T-helper 2 cell treated with Interferon-gamma antibody and Interleukin-4, amounts not matched to agents 5 μg/mL and 100 μg/mL, for 36 hours (primary cell): ENCODE results near the gene RFX2.

Experiments used
- DNase-seq: peaks from one replicate; pipeline ENCODE4 v3.0.0; 2021; ENCODE audit warnings: low spot score
- H3K27ac Mint-ChIP-seq: one replicate; pipeline ENCODE4 v1.8.0; 2021; ENCODE audit warnings: mild to moderate bottlenecking, mixed read lengths
- H3K27me3 Mint-ChIP-seq: one replicate; pipeline ENCODE4 v1.8.0; 2021; ENCODE audit warnings: low read depth, mixed read lengths
- H3K36me3 Mint-ChIP-seq: one replicate; pipeline ENCODE4 v1.8.0; 2021; ENCODE audit warnings: low read depth, mixed read lengths
- H3K4me1 Mint-ChIP-seq: one replicate; pipeline ENCODE4 v1.8.0; 2021; ENCODE audit warnings: low read depth, mixed read lengths
- H3K4me3 Mint-ChIP-seq: one replicate; pipeline ENCODE4 v1.8.0; 2022; ENCODE audit warnings: mild to moderate bottlenecking, moderate library complexity, mixed read lengths
- H3K9me3 Mint-ChIP-seq: one replicate; pipeline ENCODE4 v1.8.0; 2021; ENCODE audit warnings: mixed read lengths

The RFX2 gene

DNA sequence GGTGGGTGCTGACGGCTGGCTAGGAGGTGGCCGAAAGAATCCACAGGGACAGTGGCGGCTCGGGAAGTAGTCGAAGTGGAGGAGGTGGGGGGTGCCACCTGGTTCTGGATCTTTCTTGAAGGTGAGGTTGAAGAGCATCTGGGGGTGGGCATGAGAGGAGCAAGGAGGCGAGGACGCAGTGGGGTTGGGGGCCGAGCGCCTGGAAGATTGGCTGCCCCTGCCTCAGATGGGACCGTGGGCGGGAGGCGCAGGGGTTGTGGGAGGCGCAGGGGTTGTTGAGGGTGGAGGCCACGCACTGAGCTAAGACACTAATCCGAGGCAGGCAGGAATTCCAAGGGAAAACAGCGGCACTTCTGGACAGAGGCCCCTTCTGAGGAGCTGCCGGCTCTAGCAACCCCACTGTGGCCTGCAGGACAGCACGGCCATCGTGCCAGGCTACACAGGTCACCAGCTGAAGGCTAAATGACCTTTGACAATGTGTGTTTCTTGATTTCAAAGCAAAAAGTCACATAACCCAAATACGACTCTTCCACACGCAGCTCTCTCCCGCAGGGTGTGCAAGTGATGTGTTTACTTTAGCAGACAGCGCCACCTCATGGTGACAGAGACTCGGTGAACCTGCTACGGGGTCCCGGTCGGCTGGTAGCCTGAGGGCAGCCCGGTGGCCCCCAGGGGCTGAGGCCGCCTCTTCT is 88.3 kb downstream of the RFX2 start:
- Mint-ChIP-seq H3K27ac (no peak overlapping the region), H3K27me3 (no peaks in the 10 kb centered on the region), H3K36me3 (no peaks in the 10 kb centered on the region), H3K9me3 (no peaks in the 10 kb centered on the region), H3K4me3 (no peak overlapping the region), H3K4me1 (peaks cover 2% of the 10 kb centered on the region)
- DNase-seq, result peak; percentile 64

GRCh38 chr19:6020972-6021805 is 89.1 kb downstream of the RFX2 start:
- H3K36me3 Mint-ChIP-seq, result no peaks in the 10 kb centered on the region
- H3K4me3 Mint-ChIP-seq, result no peak overlapping the region
- DNase-seq, result no peak
- peaks cover 2% of the 10 kb centered on the region for H3K4me1 Mint-ChIP-seq
- H3K27ac Mint-ChIP-seq, result no peak overlapping the region
- no peaks in the 10 kb centered on the region for H3K9me3 Mint-ChIP-seq
- no peaks in the 10 kb centered on the region for H3K27me3 Mint-ChIP-seq

GRCh38 chr19:6020166-6020882 is 90.0 kb downstream of the RFX2 start:
- Mint-ChIP-seq H3K36me3 (no peaks in the 10 kb centered on the region), H3K4me1 (peaks cover 2% of the 10 kb centered on the region), H3K9me3 (no peaks in the 10 kb centered on the region), H3K4me3 (no peak overlapping the region), H3K27ac (no peak overlapping the region), H3K27me3 (no peaks in the 10 kb centered on the region)
- no peak for DNase-seq

DNA sequence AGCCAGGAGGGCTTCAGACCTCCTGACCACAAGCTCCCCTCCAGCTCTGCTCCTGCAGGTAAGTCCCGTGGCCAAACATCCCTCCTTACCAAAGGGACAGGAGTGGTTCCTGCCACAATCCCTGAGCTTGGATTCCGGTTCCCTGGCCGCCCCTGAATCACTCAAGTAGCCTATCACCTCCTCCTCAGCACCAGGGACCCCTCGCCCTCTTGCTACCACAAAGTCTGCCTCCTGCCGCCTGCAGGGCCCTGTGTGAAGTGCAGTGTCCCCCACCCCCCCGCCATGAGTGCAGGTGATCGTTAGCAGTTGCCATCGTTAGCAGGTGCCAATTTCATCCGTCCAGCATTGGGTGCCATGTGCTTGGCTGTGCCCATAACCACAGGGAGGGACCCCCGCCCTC is 91.5 kb downstream of the RFX2 start:
- Mint-ChIP-seq H3K4me1 (peaks cover 2% of the 10 kb centered on the region), H3K36me3 (no peaks in the 10 kb centered on the region), H3K4me3 (no peak overlapping the region), H3K9me3 (no peaks in the 10 kb centered on the region), H3K27me3 (no peaks in the 10 kb centered on the region), H3K27ac (no peak overlapping the region)
- no peak for DNase-seq

DNA sequence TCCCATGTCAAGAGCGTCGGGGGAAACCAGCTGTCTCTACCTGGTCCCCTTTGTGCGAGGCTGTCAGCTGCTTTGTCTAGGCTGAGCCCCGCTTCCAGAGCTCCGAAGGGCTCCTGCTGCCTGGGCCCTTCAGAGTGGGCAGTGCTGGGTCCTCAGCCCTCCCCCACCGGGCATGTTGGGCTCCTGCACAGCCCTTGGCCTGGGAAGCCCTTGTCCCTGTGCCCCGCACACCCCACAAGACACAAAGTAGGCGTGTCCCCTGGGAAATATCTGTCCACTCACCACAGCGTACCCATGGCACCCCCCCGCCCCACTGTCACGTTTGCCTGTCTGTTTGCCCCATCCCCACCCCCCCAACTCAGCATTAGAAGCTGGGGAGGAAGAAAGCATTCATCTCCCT is 92.7 kb downstream of the RFX2 start:
- Mint-ChIP-seq H3K4me3 (no peak overlapping the region), H3K27ac (no peak overlapping the region), H3K4me1 (peaks cover 2% of the 10 kb centered on the region), H3K36me3 (no peaks in the 10 kb centered on the region), H3K9me3 (no peaks in the 10 kb centered on the region), H3K27me3 (no peaks in the 10 kb centered on the region)
- no peak for DNase-seq

GRCh38 chr19:6015841-6016545 is 94.3 kb downstream of the RFX2 start:
- Mint-ChIP-seq H3K9me3 (no peaks in the 10 kb centered on the region), H3K36me3 (no peaks in the 10 kb centered on the region), H3K27me3 (no peaks in the 10 kb centered on the region), H3K4me1 (peaks cover 2% of the 10 kb centered on the region), H3K4me3 (no peak overlapping the region), H3K27ac (no peak overlapping the region)
- no peak for DNase-seq

GRCh38 chr19:6014551-6015135 is 95.7 kb downstream of the RFX2 start:
- no peak overlapping the region for H3K27ac Mint-ChIP-seq
- no peak overlapping the region for H3K4me3 Mint-ChIP-seq
- DNase-seq, result no peak
- H3K4me1 Mint-ChIP-seq, result no peaks in the 10 kb centered on the region
- H3K36me3 Mint-ChIP-seq, result no peaks in the 10 kb centered on the region
- no peaks in the 10 kb centered on the region for H3K27me3 Mint-ChIP-seq
- no peaks in the 10 kb centered on the region for H3K9me3 Mint-ChIP-seq

DNA sequence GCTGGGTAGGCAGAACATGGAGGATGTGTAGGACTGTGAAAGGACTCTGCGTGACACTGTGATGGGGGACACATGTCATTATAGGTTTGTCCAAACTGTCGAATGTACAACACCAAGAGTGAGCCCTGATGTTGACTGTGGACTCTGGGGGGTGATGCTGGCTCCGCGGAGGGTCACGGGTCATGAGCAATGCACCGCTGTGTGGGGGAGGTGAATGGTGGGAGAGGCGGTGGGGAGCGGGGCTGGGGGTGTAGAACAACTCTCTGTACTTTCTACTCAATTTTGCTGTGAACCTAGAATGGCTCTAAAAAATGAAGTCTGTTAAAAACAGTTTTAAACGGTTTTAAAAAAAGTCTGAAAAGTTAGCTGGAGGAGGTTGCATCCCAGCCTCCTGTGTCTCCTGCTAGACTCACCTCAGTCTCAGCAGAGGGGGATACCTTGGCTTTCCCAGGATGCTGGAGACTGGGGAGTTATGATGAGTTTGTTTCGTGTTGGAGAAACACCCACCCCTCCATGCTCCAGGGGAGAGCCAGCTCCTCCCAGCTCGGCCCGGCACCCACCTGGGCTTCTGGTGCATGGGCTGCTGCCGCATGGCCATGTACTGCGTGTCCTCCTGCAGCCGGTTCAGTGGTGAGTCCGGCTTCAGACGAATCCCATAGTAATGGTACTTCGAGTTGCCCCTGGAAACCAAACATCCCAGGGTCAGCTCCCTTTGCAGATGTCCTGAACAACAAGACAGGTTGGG is 97.7 kb downstream of the RFX2 start:
- Mint-ChIP-seq H3K27me3 (no peaks in the 10 kb centered on the region), H3K27ac (no peak overlapping the region), H3K9me3 (no peaks in the 10 kb centered on the region), H3K4me1 (no peaks in the 10 kb centered on the region), H3K4me3 (no peak overlapping the region), H3K36me3 (no peaks in the 10 kb centered on the region)
- no peak for DNase-seq

GRCh38 chr19:6011794-6012193 is 98.5 kb downstream of the RFX2 start:
- H3K4me3 Mint-ChIP-seq, result no peak overlapping the region
- no peak for DNase-seq
- H3K27me3 Mint-ChIP-seq, result no peaks in the 10 kb centered on the region
- H3K9me3 Mint-ChIP-seq, result no peaks in the 10 kb centered on the region
- no peak overlapping the region for H3K27ac Mint-ChIP-seq
- H3K36me3 Mint-ChIP-seq, result no peaks in the 10 kb centered on the region
- H3K4me1 Mint-ChIP-seq, result no peaks in the 10 kb centered on the region

DNA sequence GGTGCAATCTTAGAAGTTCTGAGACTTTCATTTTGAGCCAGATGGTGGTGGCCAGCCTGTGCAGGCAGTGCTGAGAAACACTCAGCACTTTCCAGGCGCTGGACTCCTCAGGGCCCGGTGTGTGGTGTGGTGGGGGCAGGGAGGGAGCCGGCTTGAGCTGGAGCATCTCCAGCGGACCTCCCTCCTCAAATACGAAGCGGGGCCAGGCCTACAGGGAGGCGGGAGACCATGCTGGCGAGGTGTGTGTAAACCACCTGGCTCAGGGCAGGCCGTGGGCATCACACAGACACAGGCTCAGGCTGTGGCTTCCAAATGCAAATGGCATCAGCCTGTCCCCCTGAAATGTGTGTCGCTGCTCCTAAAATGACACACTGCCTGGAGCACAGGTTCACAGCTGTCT is 99.1 kb downstream of the RFX2 start:
- no peak for DNase-seq
- Mint-ChIP-seq H3K36me3 (no peaks in the 10 kb centered on the region), H3K9me3 (no peaks in the 10 kb centered on the region), H3K27ac (no peak overlapping the region), H3K27me3 (no peaks in the 10 kb centered on the region), H3K4me1 (no peaks in the 10 kb centered on the region), H3K4me3 (no peak overlapping the region)

- Mint-ChIP-seq H3K27ac (no peak overlapping the region), H3K9me3 (no peaks in the 10 kb centered on the region), H3K36me3 (no peaks in the 10 kb centered on the region), H3K4me1 (no peaks in the 10 kb centered on the region), H3K4me3 (no peak overlapping the region), H3K27me3 (no peaks in the 10 kb centered on the region)
- no peak for DNase-seq
Observed at GRCh38 chr19:6010107-6010506, 100.2 kb downstream of the RFX2 start.

DNA sequence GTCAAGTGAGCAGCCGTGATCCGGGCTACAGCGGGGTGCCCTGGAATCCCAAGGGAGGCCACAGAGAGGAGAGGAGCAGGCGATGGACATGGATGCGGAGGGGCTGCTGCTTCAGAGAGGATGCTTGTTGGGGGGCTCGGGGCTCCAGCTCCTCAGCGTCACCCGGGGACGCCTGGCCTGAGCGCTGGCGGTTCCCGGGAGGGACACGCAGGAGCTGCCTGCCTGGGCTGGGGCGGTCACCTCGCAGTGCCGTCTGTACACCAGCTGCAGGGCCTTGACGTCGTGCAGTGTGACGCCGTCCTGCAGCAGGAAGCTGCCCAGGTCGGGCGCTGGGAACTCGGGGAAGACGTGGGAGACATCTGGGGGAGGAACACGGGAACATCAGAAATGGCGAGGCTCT is 102.4 kb downstream of the RFX2 start:
- Mint-ChIP-seq H3K4me1 (no peaks in the 10 kb centered on the region), H3K9me3 (no peaks in the 10 kb centered on the region), H3K4me3 (no peak overlapping the region), H3K36me3 (no peaks in the 10 kb centered on the region), H3K27ac (no peak overlapping the region), H3K27me3 (no peaks in the 10 kb centered on the region)
- no peak for DNase-seq

- DNase-seq, result no peak
- no peak overlapping the region for H3K27ac Mint-ChIP-seq
- H3K4me3 Mint-ChIP-seq, result no peak overlapping the region
- no peaks in the 10 kb centered on the region for H3K36me3 Mint-ChIP-seq
- no peaks in the 10 kb centered on the region for H3K27me3 Mint-ChIP-seq
- no peaks in the 10 kb centered on the region for H3K4me1 Mint-ChIP-seq
- H3K9me3 Mint-ChIP-seq, result no peaks in the 10 kb centered on the region
Observed at GRCh38 chr19:6006896-6007295, 103.4 kb downstream of the RFX2 start.
